HG03280 (cell line): ENCODE measurements around the gene NXF3.
"Not testable (repeated sequence)": the region's sequence is repeated elsewhere in the genome, so short reads cannot be mapped to it uniquely, and the experiment has no call there.

ENCODE experiments used
- ATAC-seq: cut with Tn5 transposase; IDR thresholded peaks from one replicate; pipeline ENCODE4 v1.9.1; 2021; ENCODE audit warnings: mild to moderate bottlenecking, moderate library complexity; ENCODE audit not compliant: unreplicated experiment

NXF3 gene, protein sequence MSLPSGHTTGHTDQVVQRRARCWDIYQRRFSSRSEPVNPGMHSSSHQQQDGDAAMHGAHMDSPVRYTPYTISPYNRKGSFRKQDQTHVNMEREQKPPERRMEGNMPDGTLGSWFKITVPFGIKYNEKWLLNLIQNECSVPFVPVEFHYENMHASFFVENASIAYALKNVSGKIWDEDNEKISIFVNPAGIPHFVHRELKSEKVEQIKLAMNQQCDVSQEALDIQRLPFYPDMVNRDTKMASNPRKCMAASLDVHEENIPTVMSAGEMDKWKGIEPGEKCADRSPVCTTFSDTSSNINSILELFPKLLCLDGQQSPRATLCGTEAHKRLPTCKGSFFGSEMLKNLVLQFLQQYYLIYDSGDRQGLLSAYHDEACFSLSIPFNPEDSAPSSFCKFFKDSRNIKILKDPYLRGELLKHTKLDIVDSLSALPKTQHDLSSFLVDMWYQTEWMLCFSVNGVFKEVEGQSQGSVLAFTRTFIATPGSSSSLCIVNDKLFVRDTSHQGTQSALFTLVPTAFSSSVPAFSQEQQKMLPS

DNA sequence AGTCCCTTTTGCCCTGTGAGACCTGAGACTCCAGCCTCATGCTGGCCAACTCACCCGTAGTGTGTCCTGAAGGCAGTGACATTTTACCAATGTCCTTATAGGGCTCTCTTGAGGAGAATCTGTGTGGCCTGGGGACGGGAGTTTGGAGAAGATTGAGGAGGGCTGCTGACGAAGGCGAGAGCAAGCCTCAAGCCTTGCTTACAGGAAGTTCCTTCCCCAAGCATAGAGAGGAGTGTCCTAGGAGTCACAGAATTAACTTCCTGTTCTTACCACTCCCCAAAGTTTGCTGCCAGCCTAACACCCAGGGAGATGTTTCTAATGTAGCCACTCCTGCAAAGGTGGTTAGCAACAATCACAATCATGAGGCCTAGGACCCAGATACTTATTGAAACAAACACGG is at the start of gene NXF3:
TSS of gene NXF3 (minus strand) at position 202 of the 400 bp plus-strand sequence. CDS start at position 82, 120 bp downstream.
- ATAC-seq: no peak

DNA sequence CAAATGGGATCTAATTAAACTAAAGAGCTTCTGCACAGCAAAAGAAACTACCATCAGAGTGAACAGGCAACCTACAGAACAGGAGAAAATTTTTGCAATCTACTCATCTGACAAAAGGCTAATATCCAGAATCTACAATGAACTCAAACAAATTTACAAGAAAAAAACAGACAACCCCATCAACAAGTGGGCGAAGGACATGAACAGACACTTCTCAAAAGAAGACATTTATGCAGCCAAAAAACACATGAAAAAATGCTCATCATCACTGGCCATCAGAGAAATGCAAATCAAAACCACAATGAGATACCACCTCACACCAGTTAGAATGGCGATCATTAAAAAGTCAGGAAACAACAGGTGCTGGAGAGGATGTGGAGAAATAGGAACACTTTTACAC is 43.6 kb upstream of the NXF3 start:
- ATAC-seq: not testable (repeated sequence)

DNA sequence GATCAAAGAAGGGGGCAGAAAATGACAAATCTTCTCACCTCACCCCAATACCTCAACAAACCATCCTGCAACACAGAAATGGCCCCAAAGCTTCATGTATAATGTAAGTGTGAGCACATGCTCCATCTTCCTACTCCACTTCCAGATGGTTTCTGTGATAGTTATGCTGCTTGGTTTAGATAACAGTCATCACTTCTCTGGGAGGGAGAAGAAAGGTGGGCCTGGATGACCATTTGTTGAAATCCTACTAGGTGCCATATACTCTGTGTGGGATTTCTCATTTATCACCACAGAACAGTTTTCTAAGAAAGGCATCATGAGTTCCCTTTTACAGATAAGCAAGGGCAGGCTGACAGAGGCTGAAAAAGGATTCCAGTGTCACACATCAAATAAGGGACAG is 31.3 kb upstream of the NXF3 start:
- ATAC-seq: no peak

DNA sequence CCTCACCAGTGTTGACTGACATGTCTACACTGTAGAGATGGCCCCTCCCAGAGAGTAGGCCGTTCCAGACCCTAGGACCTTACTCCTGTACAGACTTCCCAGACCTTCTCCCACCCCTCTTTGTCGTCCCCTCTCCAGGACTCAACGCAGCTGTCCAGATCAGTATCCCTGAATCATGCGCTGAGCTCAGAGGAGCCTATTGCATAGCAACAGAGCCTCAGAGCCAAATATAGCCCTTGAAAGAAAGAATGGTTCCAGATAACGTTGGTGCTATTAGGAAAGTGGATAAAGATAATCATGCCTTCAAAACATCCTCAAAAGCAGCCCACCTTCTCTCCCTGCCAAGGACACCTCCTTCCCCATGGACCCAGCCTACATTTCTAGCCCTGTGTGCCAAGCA is 27.8 kb upstream of the NXF3 start:
- no peak for ATAC-seq

DNA sequence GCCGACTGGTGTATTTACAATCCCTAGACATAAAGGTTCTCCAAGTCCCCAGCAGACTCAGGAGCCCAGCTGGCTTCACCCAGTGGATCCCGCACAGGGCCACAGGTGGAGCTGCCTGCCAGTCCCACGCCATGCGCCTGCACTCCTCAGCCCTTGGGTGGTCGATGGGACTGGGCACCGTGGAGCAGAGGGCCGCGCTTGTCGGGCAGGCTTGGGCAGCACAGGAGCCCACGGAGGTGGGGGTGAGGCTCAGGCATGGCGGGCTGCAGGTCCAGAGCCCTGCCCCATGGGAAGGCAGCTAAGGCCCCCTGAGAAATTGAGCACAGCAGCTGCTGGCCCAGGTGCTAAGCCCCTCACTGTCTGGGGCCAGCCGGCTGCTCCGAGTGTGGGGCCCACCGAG is 24.0 kb upstream of the NXF3 start:
- ATAC-seq: not testable (repeated sequence)

DNA sequence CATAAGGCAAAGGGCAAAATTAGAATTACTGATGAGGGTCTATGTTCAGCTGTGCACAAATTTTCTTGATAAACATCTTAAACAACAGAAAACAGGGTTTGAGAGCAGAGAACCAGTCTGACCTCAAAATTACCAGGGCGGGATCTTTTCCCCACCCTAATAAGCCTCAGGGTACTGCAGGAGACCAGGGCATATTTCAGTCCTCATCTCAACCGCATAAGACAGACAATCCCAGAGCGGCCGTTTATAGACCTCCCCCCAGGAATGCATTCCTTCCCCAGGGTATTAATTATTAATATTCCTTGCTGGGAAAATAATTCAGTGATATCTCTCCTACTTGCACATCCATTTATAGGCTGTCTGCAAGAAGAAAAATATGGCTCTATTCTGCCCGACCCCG is 16.6 kb upstream of the NXF3 start:
- not testable (repeated sequence) for ATAC-seq

DNA sequence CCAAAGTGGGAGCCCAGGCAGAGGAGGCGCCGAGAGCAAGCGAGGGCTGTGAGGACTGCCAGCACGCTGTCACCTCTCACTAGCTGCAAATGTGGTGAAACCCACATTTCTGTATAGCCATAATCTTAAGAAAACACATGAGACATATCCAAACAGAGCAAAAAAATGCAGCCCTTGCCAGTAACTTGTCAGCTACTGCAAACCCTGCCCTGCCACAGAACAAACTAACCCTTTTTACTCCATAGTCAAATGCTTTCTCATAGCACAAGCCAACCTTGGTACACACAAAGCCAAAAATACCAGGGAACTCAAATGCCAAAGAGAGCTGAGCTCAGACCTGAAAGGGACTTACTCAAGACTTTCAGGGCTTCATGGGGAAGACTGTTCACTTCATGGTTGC is 14.9 kb upstream of the NXF3 start:
- no peak for ATAC-seq

DNA sequence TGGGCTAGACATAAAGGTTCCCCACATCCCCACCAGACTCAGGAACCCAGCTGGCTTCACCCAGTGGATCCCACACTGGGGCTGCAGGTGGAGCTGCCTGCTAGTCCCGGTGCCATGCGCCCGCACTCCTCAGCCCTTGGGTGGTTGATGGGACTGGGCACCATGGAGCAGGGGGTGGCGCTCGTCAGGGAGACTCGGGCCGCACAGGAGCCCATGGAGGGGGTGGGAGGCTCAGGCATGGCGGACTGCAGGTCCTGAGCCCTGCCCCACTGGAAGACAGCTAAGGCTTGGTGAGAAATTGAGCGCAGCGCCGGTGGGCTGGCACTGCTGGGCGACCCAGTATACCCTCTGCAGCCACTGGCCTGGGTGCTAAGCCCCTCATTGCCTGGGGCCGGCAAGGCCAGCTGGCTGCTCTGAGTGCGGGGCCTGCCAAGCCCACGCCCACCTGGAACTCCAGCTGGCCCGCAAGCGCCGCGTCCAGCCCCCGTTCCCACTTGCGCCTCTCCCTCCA is 14.3 kb upstream of the NXF3 start:
- not testable (repeated sequence) for ATAC-seq

DNA sequence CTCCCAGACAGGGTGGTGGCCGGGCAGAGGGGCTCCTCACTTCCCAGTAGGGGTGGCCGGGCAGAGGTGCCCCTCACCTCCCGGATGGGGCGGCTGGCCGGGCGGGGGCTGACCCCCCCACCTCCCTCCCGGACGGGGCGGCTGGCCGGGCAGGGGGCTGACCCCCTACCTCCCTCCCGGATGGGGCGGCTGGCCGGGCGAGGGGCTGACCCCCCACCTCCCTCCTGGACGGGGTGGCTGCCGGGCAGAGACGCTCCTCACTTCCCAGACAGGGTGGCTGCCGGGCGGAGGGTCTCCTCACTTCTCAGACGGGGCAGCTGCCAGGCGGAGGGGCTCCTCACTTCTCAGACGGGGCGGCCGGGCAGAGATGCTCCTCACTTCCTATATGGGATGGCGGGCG is 11.4 kb upstream of the NXF3 start:
- not testable (repeated sequence) for ATAC-seq

DNA sequence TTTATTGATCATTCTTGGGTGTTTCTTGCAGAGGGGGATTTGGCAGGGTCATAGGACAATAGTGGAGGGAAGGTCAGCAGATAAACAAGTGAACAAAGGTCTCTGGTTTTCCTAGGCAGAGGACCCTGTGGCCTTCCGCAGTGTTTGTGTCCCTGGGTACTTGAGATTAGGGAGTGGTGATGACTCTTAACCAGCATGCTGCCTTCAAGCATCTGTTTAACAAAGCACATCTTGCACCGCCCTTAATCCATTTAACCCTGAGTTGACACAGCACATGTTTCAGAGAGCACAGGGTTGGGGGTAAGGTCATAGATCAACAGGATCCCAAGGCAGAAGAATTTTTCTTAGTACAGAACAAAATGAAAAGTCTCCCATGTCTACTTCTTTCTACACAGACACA is 10.9 kb upstream of the NXF3 start:
- ATAC-seq: not testable (repeated sequence)

DNA sequence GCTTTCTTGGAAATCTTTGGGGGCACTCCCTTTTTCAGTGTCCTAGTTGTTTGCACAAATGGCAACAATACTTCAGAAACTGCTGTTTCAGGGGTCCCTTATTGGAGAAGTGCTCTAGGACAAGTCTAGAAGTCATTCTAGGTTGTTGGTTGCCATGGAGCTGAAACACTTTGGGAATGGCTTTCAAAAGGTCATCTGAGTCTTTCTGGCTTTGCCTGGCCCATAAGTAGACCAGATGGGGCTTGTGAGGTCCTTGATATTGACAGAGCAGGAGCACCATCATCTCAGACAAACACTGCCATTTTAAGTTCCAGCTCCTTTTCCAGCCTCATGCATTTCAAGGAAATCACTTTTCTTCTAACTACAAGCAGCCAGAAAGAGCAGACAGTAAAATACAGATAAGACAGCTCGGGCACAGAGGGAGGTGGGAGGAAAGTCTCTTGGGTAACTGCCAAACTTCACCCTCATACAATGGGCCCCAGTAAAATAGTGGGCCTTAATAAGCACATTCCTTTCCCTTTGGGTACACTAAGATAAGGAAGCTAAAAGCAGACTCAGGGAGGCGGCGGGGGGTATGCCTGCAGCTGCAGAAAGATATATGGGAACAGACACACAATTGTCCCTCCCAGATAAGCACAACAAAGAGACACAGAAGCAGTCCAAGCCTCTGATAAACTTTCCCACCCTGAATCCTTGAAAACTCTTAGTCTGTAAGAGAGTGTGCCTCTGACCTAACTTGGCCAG is 8.5 kb upstream of the NXF3 start:
- ATAC-seq: no peak

DNA sequence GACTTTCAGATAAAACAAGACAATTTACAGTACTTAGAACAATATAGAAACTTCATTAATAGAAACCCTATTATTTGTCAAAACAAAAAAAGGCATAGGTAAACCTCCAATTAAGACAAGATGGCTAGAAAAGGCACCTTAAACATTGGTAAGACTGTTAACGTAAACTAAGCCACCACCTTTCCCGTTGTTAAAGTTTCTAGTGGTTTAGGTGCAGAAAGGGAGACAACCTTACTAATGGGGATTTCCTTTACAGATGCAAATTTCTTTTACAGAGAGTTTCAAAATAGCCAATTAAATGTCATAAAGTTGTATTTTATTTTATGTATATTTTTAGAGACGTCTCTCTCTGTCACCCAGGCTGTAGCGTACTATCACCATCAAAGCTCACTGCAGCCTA is 7.5 kb upstream of the NXF3 start:
- no peak for ATAC-seq

DNA sequence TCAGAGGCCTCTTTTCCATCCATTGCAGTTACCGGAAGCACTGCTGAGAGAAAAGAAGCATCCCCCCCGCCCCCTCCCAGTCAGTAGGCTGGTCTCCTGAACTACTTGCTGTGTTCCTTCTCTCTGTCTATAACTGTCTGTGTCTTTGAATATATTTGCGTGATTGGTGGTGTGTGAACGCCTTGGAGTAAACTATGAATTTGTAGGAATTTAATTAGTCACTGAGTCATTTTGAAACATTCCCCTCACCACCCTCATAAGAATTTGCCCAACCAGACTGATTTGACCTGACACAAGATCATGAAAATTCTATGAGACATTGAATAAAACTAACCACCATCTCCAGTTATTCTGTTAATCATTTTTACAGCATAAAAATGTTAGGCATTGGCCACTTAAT is 6.7 kb upstream of the NXF3 start:
- no peak for ATAC-seq

DNA sequence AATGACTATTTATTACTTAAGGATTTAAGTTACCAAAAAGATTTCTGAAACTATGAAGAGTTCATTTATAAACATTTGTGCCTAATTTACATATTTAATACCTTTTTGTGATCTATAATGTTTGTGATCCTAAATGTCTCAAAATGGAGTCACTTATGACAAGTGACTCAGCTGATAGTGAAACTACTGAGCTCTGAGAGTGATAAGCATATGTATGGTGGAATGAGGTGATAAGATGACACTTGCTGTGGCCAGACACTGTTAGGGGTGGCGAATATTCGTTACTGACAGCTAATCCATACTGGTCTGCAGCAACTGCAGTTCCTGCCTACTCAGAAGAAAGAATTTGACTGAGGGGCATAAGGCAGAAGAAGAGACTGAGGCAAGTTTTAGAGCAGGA is 5.5 kb upstream of the NXF3 start:
- no peak for ATAC-seq

DNA sequence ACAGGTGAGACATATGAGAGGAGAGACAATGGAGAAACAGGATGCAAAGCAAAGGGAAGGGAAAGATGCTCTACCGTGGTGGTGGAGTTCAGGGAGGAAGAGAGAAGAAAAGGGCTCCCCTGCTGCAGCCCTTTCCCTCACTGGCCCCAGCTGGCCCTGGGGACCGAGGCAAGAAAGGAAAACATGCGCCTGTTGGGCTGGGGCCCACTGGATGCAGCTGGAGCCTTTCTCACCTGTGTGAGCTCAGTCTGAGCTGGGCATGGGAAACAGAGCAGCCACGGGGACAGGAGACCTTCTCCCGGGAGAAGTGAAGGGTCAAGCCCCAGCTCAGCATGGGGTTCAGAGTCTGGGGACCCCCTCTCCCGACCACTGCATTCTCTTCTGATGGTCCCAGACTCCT is 11.9 kb downstream of the NXF3 start:
- ATAC-seq: no peak

DNA sequence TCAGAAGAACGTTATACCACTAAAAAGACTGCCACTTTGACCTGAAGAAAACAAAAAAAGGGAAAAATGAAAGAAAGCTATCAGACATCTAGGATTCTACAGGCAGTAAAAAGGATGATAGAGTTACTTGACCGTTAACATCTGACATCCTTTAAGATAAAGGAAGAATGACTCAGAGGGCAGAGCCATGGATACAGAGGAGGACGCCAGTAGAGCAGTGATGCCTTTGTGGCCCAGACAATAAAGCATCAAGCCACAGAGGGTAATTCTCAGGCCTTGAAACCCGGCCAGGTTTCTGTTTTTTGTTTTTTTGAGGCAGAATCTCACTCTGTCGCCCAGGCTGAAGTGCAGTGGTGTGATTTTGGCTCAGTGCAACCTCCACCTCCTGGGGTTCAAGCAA is 19.5 kb downstream of the NXF3 start:
- no peak for ATAC-seq

DNA sequence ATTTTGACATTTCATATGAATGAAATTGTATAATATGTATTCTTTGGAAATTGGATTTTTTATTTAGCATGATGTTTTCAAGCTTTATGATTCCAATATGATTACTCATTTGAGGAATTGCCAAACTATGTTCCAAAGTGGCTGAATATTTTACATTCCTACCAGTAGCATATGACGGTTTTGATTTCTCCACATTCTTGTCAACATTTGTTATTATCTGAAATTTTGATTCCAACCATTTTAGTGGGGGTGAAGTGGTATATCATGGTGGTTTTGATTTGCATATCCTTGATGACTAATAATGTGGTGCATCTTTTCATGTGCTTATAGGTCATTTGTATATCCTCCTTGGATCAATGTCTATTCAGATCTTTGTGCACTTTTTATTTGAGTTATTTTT is 26.3 kb downstream of the NXF3 start:
- no peak for ATAC-seq

DNA sequence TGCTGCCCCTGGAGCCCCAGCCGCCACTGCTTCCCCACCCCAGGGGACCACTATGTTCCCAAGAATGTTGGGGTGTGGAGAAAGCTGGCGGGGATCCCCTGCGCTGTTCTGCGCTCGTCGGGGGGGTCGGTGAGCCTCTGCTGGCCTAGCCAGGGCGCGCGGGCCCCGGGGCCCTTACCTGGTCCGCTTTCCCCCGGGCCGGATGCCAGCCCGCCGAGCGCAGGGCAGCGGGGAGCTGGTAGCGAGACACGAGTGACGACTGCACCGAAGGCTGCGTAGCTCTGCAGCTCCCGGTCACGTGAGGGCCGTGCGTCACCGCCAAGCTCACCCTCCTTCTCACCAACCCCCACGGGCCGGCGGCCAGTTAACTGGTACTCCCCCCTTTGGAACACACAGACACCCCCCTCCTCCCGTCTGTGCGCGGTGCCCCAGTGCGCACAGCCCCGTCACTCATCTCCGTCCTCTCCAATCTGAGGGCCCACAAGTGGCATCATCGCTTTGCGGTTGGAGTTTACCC is 29.0 kb downstream of the NXF3 start, which contains the start of gene BEX1:
TSS of gene BEX1 (minus strand) at position 254 of the 517 bp plus-strand sequence. CDS start 897 bp downstream, outside the sequence.
- ATAC-seq: no peak

DNA sequence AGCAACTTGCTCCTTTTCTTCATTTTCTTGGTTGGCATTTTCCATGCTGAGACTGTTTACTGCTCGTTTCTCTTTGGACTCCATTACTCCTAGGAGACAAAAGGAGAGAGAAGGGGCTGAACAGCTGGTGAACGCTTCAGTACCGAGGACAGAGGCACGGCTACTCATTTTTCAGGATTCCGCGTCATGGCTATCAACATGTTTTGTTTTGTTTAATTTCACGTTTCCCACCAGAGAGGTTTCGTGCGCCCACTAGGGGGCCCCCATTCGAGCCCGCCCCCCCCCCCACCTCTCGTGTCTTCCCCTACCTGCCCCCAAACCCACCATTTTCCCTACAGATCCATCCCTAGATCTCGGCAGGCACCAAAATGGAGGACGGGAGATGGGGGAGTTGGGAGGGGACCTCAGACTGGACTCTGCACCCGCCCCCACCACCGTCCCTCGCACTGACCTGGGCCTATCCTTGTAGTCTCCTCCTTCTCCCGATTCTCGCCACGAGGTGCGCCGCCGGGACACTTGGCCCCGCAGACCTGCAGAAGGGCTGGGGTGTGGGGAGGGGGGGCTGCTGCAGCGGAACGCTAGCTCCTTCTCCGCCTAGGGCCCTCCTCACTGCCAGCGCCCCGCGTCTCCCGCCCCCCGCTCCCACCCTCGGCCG is 29.6 kb downstream of the NXF3 start:
- ATAC-seq: no peak

DNA sequence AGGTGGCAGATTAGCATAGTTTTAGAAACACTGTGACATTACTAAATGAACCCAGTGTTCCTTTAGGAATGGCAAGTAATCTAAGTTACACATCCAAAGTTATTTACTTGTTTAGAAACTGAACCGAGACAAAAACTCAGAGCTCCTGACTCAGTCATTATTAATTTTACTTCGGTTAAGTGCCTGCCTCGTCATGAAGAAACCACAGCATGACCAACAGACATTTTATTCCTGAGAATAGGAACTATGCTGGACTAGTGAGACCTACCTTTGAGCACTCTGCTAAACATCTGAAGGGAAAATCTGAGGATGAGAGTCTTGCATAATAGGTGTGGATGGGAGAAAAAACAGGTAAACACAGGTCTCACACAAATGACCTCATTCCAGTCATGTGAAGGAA is 31.5 kb downstream of the NXF3 start:
- no peak for ATAC-seq

DNA sequence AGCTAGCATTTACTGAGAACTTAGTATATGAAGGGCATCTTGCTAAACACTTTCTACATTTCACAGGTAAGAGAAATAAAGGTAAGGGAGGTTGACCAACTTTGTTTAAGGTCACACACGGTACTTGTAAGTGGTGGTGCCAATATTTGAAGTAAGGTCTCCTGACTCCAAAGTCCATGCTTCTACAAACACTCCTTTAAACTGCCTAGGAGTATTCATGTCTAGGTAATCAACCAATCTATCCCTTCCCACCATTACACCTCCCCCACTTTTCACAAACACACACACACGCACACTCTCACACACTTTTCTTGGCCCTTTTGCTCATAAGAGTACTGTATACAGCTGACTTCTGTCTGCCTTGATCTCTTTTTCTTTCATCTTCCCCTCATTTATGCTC is 36.0 kb downstream of the NXF3 start:
- no peak for ATAC-seq
